Lung (tissue), 12 donors: ENCODE data around the gene TRIM14. TPM values are rescaled to one million over a fixed set of nuclear protein-coding genes. Genes with fewer than 3 reads are reported as not detected.
A peak's percentile ranks its signal among the peaks of the same experiment; 100 is the strongest.

Experiments
- ATAC-seq: fragments of 200-7000 bp; cut with Tn5 transposase; one replicate; pipeline ENCODE4 v1.9.1; 2020; ENCODE audit warnings: moderate number of reproducible peaks; ENCODE audit not compliant: insufficient read depth, low FRiP score
- DNase-seq, 3 donors: peaks; one replicate each; pipeline ENCODE4 v3.0.0-alpha.2; 2013 to 2017
- H3K27ac ChIP-seq, 2 donors: one replicate each; pipeline ENCODE4 v1.5.1; 2013; ENCODE audit warnings: mild to moderate bottlenecking in 2 of 2, moderate library complexity in 2 of 2, control low read depth in 1 of 2, inconsistent platforms in 1 of 2, low read depth in 1 of 2, low read length in 1 of 2
- H3K27me3 ChIP-seq, 3 donors: one replicate each; pipeline ENCODE4 v1.5.1; 2013; ENCODE audit warnings: low read length in 2 of 3; ENCODE audit not compliant: control insufficient read depth in 3 of 3, insufficient read depth in 3 of 3
- H3K36me3 ChIP-seq, 4 donors: one replicate each; pipeline ENCODE4 v1.5.1; 2013; ENCODE audit warnings: low read length in 4 of 4, mild to moderate bottlenecking in 1 of 4, moderate library complexity in 1 of 4; ENCODE audit not compliant: control insufficient read depth in 4 of 4, insufficient read depth in 4 of 4
- H3K4me1 ChIP-seq, 5 donors: one replicate each; pipeline ENCODE4 v1.5.1; 2013; ENCODE audit warnings: low read length in 5 of 5, mild to moderate bottlenecking in 2 of 5, moderate library complexity in 1 of 5; ENCODE audit not compliant: control insufficient read depth in 5 of 5, insufficient read depth in 5 of 5
- H3K4me3 ChIP-seq: one replicate; pipeline ENCODE4 v1.5.1; 2013; ENCODE audit warnings: mild to moderate bottlenecking, control low read depth, moderate library complexity
- H3K9ac ChIP-seq, 2 donors: one replicate each; pipeline ENCODE4 v1.5.1; 2013; ENCODE audit warnings: low read length in 2 of 2, control low read depth in 1 of 2; ENCODE audit not compliant: insufficient read depth in 1 of 2
- H3K9me3 ChIP-seq, 4 donors: one replicate each; pipeline ENCODE4 v1.5.1; 2013; ENCODE audit warnings: low read length in 3 of 4, mild to moderate bottlenecking in 1 of 4, moderate library complexity in 1 of 4; ENCODE audit not compliant: control insufficient read depth in 4 of 4, insufficient read depth in 3 of 4
- CTCF ChIP-seq: IDR thresholded peaks from 2 replicates; pipeline ENCODE4 v1.5.1; 2012; ENCODE audit warnings: mild to moderate bottlenecking; ENCODE audit errors: control extremely low read depth, extremely low read depth
- WGBS, 2 donors: extraction: QIAGEN DNeasy Blood & Tissue Kit; methylation state at CpG; one replicate each; pipeline ENCODE4 v1.1.7; 2013; 5-methylcytosine and 5-hydroxymethylcytosine counted together
- polyA plus RNA-seq, 2 donors: library from polyadenylated mRNA; stranded (reverse); fragments of 200-250 nt; gene quantifications; one replicate each; pipeline ENCODE4 v1.2.1, GENCODE V29; 2013
- total RNA-seq, 2 donors: library from RNA; depleted of rRNA in 1 of 2; stranded (reverse); fragments of >200 nt in 1 of 2; gene quantifications; one replicate each; pipeline ENCODE4 v1.2.1, GENCODE V29; 2014 to 2021
- donor health status: control.
- donor health status: control.
- donor health status: Bipolar disorder and iron deficiency.
- donor health status: healthy.
- donor health status: DM: yes; HTN: yes; CAD: no.

TRIM14 gene
- total and polyA plus RNA-seq, 4 donors, result 5.0 to 42.7 (median 12.1) TPM

- no peak for TF ChIP-seq CTCF
- Histone ChIP-seq H3K4me3 (no peak overlapping the region), H3K27me3 (no peaks in the 10 kb centered on the region), H3K27ac (no peak overlapping the region), H3K36me3 (peaks cover 3 to 13% (median 10%) of the 10 kb centered on the region in 4 donors), H3K9me3 (no peaks in the 10 kb centered on the region), H3K9ac (no peak overlapping the region), H3K4me1 (peaks cover 0 to 3% (median 2%) of the 10 kb centered on the region in 5 donors)
- peak; percentile 23 for ATAC-seq
- 21 to 37% methylated on average over 6 of the region's 6 CpGs for WGBS, 2 donors
- no peak for DNase-seq
These were observed 43.7 kb downstream of the TRIM14 start for GRCh38 chr9:98075332-98075805.

GRCh38 chr9:98074115-98074990, 44.7 kb downstream of the TRIM14 start:
- peak; percentile 93 for TF ChIP-seq CTCF
- Histone ChIP-seq H3K4me3 (no peak overlapping the region), H3K27ac (peak overlapping the region in 1 of 2 donors; percentile 60), H3K36me3 (peaks cover 3 to 13% (median 8%) of the 10 kb centered on the region in 4 donors), H3K27me3 (no peaks in the 10 kb centered on the region), H3K4me1 (peaks cover 0 to 3% (median 2%) of the 10 kb centered on the region in 5 donors), H3K9ac (peak overlapping the region in 1 of 2 donors; percentile 19), H3K9me3 (no peaks in the 10 kb centered on the region)
- WGBS, 2 donors, result 36 to 39% methylated on average over 13 of the region's 13 CpGs
- peak; percentile 55 for ATAC-seq
- DNase-seq, result peak; percentile 61 to 72 (median 64)

GRCh38 chr9:98071737-98072136, 47.3 kb downstream of the TRIM14 start:
- TF ChIP-seq CTCF, result no peak
- peaks cover 0 to 5% (median 2%) of the 10 kb centered on the region in 4 donors for H3K36me3 ChIP-seq
- peaks cover 0 to 3% (median 2%) of the 10 kb centered on the region in 5 donors for H3K4me1 ChIP-seq
- no peak overlapping the region for H3K9ac ChIP-seq
- H3K27me3 ChIP-seq, result no peaks in the 10 kb centered on the region
- H3K4me3 ChIP-seq, result no peak overlapping the region
- peak overlapping the region in 1 of 2 donors; percentile 23 for H3K27ac ChIP-seq
- no peak for ATAC-seq
- H3K9me3 ChIP-seq, result no peaks in the 10 kb centered on the region
- no peak for DNase-seq
- WGBS, 2 donors, result 61 to 82% methylated on average over 9 of the region's 9 CpGs
